Tibial nerve (tissue), 4 donors: ENCODE results near the gene LILRB3.

Source experiments
- EP300 ChIP-seq, 2 donors: sonication (generic); formaldehyde crosslinking; IDR thresholded peaks; one replicate each; pipeline ENCODE4 v1.6.1; 2017; ENCODE audit warnings: antibody characterized with exemption in 2 of 2, mild to moderate bottlenecking in 1 of 2
- POLR2A ChIP-seq, 2 donors: fragments of 450-650 bp; IDR thresholded peaks; one replicate each; pipeline ENCODE4 v1.6.1; 2017; ENCODE audit warnings: antibody characterized with exemption in 2 of 2, mild to moderate bottlenecking in 2 of 2, moderate library complexity in 2 of 2
- TF ChIP-seq, protein P1 (sequence below), 5 experiments: fragments of 200-600 bp in 3 of 5; fragments of 450-650 bp in 2 of 5; sonication (generic) in 3 of 5; IDR thresholded peaks; one replicate each; pipeline ENCODE4 v1.5.1; 2016 to 2019; ENCODE audit warnings: antibody characterized with exemption in 5 of 5, mild to moderate bottlenecking in 3 of 5, moderate library complexity in 2 of 5

DNA sequence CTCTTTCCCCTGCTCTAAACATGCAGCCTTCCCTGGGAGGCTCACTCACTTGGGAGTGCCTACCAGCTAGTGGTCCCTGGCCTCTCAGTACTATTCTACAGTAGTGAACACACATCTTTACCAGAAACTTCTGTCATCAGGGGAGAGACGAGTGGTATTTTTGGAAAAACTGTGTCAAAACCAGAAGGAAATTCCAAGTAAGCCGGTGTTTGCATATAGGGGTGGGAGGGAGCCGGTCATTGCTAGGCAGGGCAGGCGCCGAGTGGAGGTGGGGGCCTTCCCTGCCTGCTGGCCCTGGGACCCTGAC is 15.2 kb downstream of the LILRB3 start:
- TF ChIP-seq, protein P1, sequence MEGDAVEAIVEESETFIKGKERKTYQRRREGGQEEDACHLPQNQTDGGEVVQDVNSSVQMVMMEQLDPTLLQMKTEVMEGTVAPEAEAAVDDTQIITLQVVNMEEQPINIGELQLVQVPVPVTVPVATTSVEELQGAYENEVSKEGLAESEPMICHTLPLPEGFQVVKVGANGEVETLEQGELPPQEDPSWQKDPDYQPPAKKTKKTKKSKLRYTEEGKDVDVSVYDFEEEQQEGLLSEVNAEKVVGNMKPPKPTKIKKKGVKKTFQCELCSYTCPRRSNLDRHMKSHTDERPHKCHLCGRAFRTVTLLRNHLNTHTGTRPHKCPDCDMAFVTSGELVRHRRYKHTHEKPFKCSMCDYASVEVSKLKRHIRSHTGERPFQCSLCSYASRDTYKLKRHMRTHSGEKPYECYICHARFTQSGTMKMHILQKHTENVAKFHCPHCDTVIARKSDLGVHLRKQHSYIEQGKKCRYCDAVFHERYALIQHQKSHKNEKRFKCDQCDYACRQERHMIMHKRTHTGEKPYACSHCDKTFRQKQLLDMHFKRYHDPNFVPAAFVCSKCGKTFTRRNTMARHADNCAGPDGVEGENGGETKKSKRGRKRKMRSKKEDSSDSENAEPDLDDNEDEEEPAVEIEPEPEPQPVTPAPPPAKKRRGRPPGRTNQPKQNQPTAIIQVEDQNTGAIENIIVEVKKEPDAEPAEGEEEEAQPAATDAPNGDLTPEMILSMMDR (IDR thresholded peaks at IDR 0.05) = no peak
- TF ChIP-seq POLR2A (IDR thresholded peaks at IDR 0.05) (no peak), EP300 (IDR thresholded peaks at IDR 0.05) (no peak)
